OCI-LY3 (cell line): ENCODE data around the gene MINDY4B.

Experiments used
- H2AFZ ChIP-seq: fragments of 200-600, 300-600 bp; shearing (Covaris generic); 2 replicates; pipeline ENCODE4 v1.6.0; 2014; ENCODE audit warnings: antibody characterized with exemption, low read depth, low read length
- H3K27ac ChIP-seq: fragments of 200-600, 300-600 bp; sonication (generic); 2 replicates; pipeline ENCODE4 v1.5.1; 2014; ENCODE audit warnings: mild to moderate bottlenecking, low read length, moderate library complexity, mixed read lengths
- H3K27me3 ChIP-seq: fragments of 200-600, 300-600 bp; sonication (generic); 2 replicates; pipeline ENCODE4 v1.6.1; 2014; ENCODE audit warnings: low read depth, low read length, mixed read lengths
- H3K36me3 ChIP-seq: fragments of 200-600, 300-600 bp; sonication (generic); replicated peaks from 2 replicates; pipeline ENCODE3; 2014; ENCODE audit warnings: low read depth, low read length, mixed read lengths
- H3K4me1 ChIP-seq: fragments of 300-600, 200-600 bp; sonication (generic); 2 replicates; pipeline ENCODE4 v1.6.1; 2014; ENCODE audit warnings: low read length, mixed read lengths
- H3K4me2 ChIP-seq: fragments of 200-600, 300-600 bp; sonication (generic); 2 replicates; pipeline ENCODE4 v1.6.1; 2014; ENCODE audit warnings: low read length, mixed read lengths
- H3K4me3 ChIP-seq: fragments of 300-600, 200-600 bp; sonication (generic); 2 replicates; pipeline ENCODE4 v1.5.1; 2014; ENCODE audit warnings: antibody characterized with exemption, mild to moderate bottlenecking, low read length, moderate library complexity
- H3K79me2 ChIP-seq: fragments of 300-600, 200-600 bp; shearing (Covaris generic); 2 replicates; pipeline ENCODE4 v1.6.1; 2014; ENCODE audit warnings: mild to moderate bottlenecking, low read length, mixed read lengths
- H3K9ac ChIP-seq: fragments of 300-600, 200-600 bp; shearing (Covaris generic); 2 replicates; pipeline ENCODE4 v1.6.0; 2014; ENCODE audit warnings: mild to moderate bottlenecking, low read length, moderate library complexity
- H3K9me3 ChIP-seq: fragments of 200-600, 300-600 bp; shearing (Covaris generic); 2 replicates; pipeline ENCODE4 v1.6.1; 2014; ENCODE audit warnings: low read length, mixed read lengths; ENCODE audit not compliant: insufficient read depth
- H4K20me1 ChIP-seq: fragments of 200-600, 300-600 bp; sonication (generic); 2 replicates; pipeline ENCODE4 v1.6.1; 2016; ENCODE audit warnings: low read length, mixed read lengths; ENCODE audit not compliant: insufficient read depth
- CTCF ChIP-seq: fragments of 200-600, 300-600 bp; sonication (generic); IDR thresholded peaks from 2 replicates; pipeline ENCODE4 v1.5.1; 2014; ENCODE audit warnings: antibody characterized with exemption, low read length, low read depth
- EZH2phosphoT487 ChIP-seq: fragments of 200-600 bp; shearing (Covaris generic); IDR thresholded peaks from 2 replicates; pipeline ENCODE4 v1.6.1; 2018; ENCODE audit warnings: antibody characterized with exemption, mixed run types, low read depth

The MINDY4B gene

GRCh38 chr3:150887031-150887430, 18.2 kb downstream of the MINDY4B start:
- H3K4me2 ChIP-seq: no peak overlapping the region
- H3K79me2 ChIP-seq: no peaks in the 10 kb centered on the region
- H3K4me1 ChIP-seq: no peaks in the 10 kb centered on the region; the same call in 1 of the 2 replicates
- H3K9ac ChIP-seq: no peak overlapping the region
- peaks cover 17% of the 10 kb centered on the region; the same call in 1 of the 2 replicates for H3K27me3 ChIP-seq
- H3K4me3 ChIP-seq: no peak overlapping the region
- H3K9me3 ChIP-seq: no peaks in the 10 kb centered on the region
- H3K27ac ChIP-seq: no peak overlapping the region
- TF ChIP-seq CTCF: no peak
- TF ChIP-seq EZH2phosphoT487: no peak
- H3K36me3 ChIP-seq: no peaks in the 10 kb centered on the region
- H2AFZ ChIP-seq: no peak overlapping the region
- H4K20me1 ChIP-seq: no peaks in the 10 kb centered on the region

DNA sequence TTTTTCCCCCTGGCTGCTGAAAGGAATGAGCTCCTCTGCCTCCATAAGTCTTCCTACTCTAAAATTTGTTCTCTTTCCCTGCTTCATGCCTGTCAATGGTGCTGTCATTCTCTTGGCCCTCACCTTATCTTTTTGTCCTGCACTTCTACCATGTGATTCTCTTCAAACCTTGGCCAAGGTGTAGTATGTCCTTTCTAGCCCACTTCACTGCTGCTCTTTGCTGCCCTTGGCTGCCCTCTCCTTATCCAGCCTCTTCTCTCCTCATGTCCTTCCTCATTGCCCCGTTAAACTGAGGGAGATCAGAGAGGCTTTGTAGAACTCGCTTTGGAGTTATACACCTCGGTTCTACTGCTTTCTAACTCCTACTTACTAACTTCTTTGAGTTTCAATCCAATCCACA, 19.7 kb downstream of the MINDY4B start:
- Histone ChIP-seq H4K20me1 (no peaks in the 10 kb centered on the region), H3K4me2 (no peak overlapping the region), H3K27me3 (peaks cover 17% of the 10 kb centered on the region; the same call in 1 of the 2 replicates), H3K4me1 (no peaks in the 10 kb centered on the region; the same call in 1 of the 2 replicates), H3K4me3 (no peak overlapping the region), H2AFZ (no peak overlapping the region), H3K9me3 (no peaks in the 10 kb centered on the region), H3K9ac (no peak overlapping the region), H3K36me3 (no peaks in the 10 kb centered on the region), H3K79me2 (no peaks in the 10 kb centered on the region), H3K27ac (no peak overlapping the region)
- no peak for TF ChIP-seq EZH2phosphoT487
- no peak for TF ChIP-seq CTCF

DNA sequence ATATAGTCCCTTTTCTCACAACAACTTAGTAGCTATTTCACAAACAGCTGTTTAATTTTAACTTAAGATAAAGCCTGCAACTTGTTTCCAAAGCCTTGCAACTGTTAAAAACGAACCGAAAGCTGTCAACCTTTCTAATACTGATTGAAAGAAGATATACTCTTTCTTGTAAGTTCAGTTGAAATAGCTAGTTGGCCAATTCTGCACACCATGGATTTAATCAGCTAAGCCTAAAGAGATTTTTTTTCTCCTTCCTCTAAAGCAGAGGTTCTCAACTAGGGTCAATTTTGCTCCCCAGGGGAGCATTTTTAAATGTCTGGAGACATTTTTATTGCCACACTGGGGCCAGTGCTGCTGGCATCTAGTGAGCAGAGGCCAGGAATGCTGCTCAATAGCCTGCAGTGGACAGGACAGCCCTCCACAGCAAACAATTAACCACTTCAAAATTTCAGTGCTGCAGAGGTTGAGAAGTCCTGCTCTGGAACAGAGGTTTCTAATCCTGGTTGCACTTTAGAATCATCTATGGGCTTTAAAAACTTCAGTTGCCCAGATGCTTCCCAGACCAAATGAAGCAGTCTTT, 26.2 kb downstream of the MINDY4B start:
- Histone ChIP-seq H3K36me3 (no peaks in the 10 kb centered on the region), H2AFZ (no peak overlapping the region), H3K79me2 (no peaks in the 10 kb centered on the region), H3K27ac (no peak overlapping the region), H4K20me1 (no peaks in the 10 kb centered on the region), H3K4me3 (no peak overlapping the region), H3K4me2 (no peak overlapping the region), H3K9ac (no peak overlapping the region), H3K27me3 (peaks cover 18% of the 10 kb centered on the region), H3K4me1 (peaks cover 15% of the 10 kb centered on the region), H3K9me3 (no peaks in the 10 kb centered on the region)
- TF ChIP-seq CTCF: no peak
- TF ChIP-seq EZH2phosphoT487: no peak

DNA sequence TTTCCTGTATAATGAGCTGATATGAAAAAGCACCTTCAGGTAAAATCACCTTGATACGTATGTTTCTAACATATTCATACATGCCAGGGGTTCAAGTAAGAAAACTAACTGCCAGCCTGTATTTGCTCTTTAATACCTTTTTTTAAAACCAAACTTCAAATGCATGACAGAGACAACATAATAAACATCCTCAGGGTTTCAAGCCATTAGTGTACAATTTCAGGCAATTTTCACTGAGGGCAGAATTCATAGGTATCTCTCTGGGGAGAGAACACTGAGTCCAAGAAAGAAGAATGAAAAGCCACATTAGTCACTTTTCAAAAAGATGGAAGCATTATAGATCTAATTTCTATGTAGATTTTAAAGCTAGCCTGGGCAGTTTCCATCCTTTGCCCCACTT, 26.9 kb downstream of the MINDY4B start:
- no peaks in the 10 kb centered on the region for H3K9me3 ChIP-seq
- H3K9ac ChIP-seq: no peak overlapping the region
- H3K4me3 ChIP-seq: no peak overlapping the region
- H2AFZ ChIP-seq: no peak overlapping the region
- H4K20me1 ChIP-seq: no peaks in the 10 kb centered on the region
- peaks cover 11% of the 10 kb centered on the region for H3K27me3 ChIP-seq
- no peak overlapping the region for H3K27ac ChIP-seq
- TF ChIP-seq EZH2phosphoT487 (no peak), CTCF (no peak)
- no peaks in the 10 kb centered on the region for H3K36me3 ChIP-seq
- H3K4me1 ChIP-seq: peaks cover 15% of the 10 kb centered on the region
- no peak overlapping the region for H3K4me2 ChIP-seq
- H3K79me2 ChIP-seq: no peaks in the 10 kb centered on the region
